AG04449 (cell line): ENCODE results near the gene TAOK3.
"Not testable (repeated sequence)": the region's sequence is repeated elsewhere in the genome, so short reads cannot be mapped to it uniquely, and the experiment has no call there.

Experiments
- CTCF ChIA-PET: fragments of 350-600 bp; formaldehyde crosslinking; extraction: SDS; loops from one replicate; lab custom pipeline; 2021; ENCODE audit warnings: antibody characterized with exemption; lab: Yijun Ruan, JAX
- POLR2A ChIA-PET: fragments of 400-600, 350-600 bp; formaldehyde crosslinking; extraction: SDS; loops from one replicate; lab custom pipeline; 2020; ENCODE audit warnings: antibody characterized with exemption, inconsistent platforms; lab: Yijun Ruan, JAX
- DNase-seq: peaks from one replicate; pipeline ENCODE4 v3.0.0-alpha.2; 2010; ENCODE audit warnings: low read depth, low spot score
- H3K4me3 ChIP-seq: 2 replicates; pipeline ENCODE4 v1.5.1; 2011; ENCODE audit warnings: low read depth, mild to moderate bottlenecking, control low read depth, low read length
- TF ChIP-seq, protein P1 (sequence below): IDR thresholded peaks from one replicate; pipeline ENCODE4 v1.5.1; 2011; ENCODE audit warnings: mild to moderate bottlenecking, moderate library complexity, low read length, control low read depth, inconsistent platforms; ENCODE audit not compliant: insufficient read depth; ENCODE audit errors: missing control alignments

Gene TAOK3

DNA sequence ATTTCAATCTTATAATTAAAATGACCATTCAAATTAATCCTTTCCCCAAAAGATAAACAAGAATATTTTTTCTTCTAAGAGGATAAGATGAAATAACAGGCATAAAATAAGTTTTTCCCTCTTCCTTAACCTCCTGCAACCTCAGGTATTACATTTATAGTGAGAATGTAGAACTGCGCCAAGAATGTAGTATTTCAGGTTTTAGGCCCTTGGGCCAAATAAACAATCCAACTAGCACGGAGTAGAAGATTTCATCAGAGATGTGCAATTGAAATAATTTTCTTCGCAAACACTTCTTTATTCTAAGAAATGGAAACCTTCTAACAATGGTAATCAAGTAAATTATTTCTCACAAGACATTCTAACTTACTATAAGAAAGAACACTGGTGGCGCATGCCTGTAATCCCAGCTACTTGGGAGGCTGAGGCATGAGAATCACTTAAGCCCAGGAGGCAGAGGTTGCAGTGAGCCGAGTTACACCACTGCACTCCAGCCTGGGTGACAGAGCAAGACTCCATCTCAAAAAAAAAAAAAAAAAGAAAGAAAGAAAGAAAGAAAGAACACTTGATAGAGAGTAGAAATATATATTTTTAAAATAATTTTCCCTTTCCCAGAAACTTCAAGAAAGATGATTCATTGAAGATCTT, 100.8 kb downstream of the TAOK3 start:
- POLR2A ChIA-PET, result no interaction called here

GRCh38 chr12:118271183-118271582, 101.5 kb downstream of the TAOK3 start:
- CTCF ChIA-PET, result no interaction called here
- TF ChIP-seq, protein P1, sequence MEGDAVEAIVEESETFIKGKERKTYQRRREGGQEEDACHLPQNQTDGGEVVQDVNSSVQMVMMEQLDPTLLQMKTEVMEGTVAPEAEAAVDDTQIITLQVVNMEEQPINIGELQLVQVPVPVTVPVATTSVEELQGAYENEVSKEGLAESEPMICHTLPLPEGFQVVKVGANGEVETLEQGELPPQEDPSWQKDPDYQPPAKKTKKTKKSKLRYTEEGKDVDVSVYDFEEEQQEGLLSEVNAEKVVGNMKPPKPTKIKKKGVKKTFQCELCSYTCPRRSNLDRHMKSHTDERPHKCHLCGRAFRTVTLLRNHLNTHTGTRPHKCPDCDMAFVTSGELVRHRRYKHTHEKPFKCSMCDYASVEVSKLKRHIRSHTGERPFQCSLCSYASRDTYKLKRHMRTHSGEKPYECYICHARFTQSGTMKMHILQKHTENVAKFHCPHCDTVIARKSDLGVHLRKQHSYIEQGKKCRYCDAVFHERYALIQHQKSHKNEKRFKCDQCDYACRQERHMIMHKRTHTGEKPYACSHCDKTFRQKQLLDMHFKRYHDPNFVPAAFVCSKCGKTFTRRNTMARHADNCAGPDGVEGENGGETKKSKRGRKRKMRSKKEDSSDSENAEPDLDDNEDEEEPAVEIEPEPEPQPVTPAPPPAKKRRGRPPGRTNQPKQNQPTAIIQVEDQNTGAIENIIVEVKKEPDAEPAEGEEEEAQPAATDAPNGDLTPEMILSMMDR, result no peak
- no peak for DNase-seq
- POLR2A ChIA-PET, result no interaction called here
- no peak overlapping the region for H3K4me3 ChIP-seq

More for the DNA sequence above, 100.8 kb downstream of the TAOK3 start:
- H3K4me3 ChIP-seq, result no peak overlapping the region
- CTCF ChIA-PET, result no interaction called here
- DNase-seq, result no peak
- TF ChIP-seq, protein P1, result no peak

DNA sequence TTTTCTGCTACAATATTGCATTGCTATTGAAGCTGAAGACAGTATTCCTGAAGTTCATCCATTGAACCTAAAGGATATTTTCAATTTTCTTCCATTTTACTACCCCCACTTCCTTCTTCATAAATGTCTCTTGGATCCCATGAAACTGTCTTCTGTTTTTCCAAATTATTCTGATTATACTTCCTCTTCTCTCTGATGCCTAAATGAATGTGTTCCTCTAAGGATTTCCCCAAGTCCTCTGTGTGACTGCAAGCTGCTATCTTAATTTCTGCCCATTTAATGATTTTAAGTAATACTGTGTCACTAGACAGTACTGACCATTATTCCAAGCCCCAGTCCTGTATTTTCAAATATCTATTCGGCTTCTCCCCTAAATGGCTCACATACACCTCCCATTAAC, 102.9 kb downstream of the TAOK3 start:
- TF ChIP-seq, protein P1, result no peak
- no peak for DNase-seq
- ChIA-PET CTCF (no interaction called here), POLR2A (interaction anchor here (0.6 kb wide), 1 partner anchor 14 kb away, joined by 3 read pairs; no protein-coding TSS in a partner anchor)
- no peak overlapping the region for H3K4me3 ChIP-seq

- CTCF ChIA-PET, result interaction anchor here (2.7 kb wide), 1 partner anchor 117 kb away, joined by 12 read pairs; the partner anchor contains the start of gene SUDS3
- no peak overlapping the region for H3K4me3 ChIP-seq
- DNase-seq, result no peak
- POLR2A ChIA-PET, result no interaction called here
- TF ChIP-seq, protein P1, result no peak
Observed at GRCh38 chr12:118259079-118259478, 113.6 kb downstream of the TAOK3 start.

DNA sequence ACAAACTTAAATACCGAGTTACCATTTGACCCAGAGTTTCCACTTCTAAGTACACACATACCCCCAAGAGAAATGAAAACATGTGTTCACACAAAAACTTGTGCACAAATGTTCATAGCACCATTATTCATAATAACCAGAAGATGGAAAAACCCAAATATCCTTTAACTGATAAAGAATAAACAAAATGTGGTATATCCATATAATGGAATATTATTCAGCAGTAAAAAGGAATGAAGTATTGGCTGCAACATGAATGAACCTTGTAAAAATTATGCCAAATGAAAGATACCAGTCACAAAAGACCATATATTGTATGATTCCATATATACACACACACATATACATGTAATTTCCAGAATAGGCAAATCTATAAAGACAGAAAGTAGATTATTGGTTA, 116.4 kb downstream of the TAOK3 start:
- TF ChIP-seq, protein P1, result no peak
- no peak overlapping the region for H3K4me3 ChIP-seq
- POLR2A ChIA-PET, result no interaction called here
- CTCF ChIA-PET, result no interaction called here
- DNase-seq, result no peak

GRCh38 chr12:118249547-118249946, 123.2 kb downstream of the TAOK3 start:
- H3K4me3 ChIP-seq, result no peak overlapping the region
- CTCF ChIA-PET, result interaction anchor here (0.6 to 1.3 kb wide), 2 partner anchors 68 to 126 kb away, joined by 3 read pairs; no protein-coding TSS in a partner anchor
- POLR2A ChIA-PET, result no interaction called here
- TF ChIP-seq, protein P1, result no peak
- DNase-seq, result no peak

DNA sequence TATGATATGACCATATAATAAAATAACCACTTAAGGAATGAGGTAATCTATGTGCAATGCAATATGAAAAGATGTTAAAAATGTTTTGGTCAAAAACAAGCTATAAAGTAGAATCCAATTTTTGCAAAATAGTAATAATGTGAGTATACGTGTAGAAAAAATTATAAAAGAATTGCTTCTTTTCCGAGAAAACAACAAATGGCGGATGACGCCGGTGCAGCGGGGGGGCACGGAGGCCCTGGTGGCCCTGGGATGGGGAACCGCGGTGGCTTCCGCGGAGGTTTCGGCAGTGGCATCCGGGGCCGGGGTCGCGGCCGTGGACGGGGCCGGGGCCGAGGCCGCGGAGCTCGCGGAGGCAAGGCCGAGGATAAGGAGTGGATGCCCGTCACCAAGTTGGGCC, 126.8 kb downstream of the TAOK3 start:
- DNase-seq, H3K4me3 ChIP-seq, POLR2A ChIA-PET: not testable (repeated sequence)
- CTCF ChIA-PET, result interaction anchor here (2.4 kb wide), 1 partner anchor 130 kb away, joined by 8 read pairs; the partner anchor contains the start of gene SUDS3
